COLO829 (cell line): Measurements from ENCODE around the gene EXD2.
"Not testable (repeated sequence)": the region's sequence is repeated elsewhere in the genome, so short reads cannot be mapped to it uniquely, and the experiment has no call there.

Source experiments
- DNase-seq: peaks from one replicate; pipeline ENCODE4 v3.0.0; 2012; ENCODE audit warnings: low spot score

EXD2 gene

DNA sequence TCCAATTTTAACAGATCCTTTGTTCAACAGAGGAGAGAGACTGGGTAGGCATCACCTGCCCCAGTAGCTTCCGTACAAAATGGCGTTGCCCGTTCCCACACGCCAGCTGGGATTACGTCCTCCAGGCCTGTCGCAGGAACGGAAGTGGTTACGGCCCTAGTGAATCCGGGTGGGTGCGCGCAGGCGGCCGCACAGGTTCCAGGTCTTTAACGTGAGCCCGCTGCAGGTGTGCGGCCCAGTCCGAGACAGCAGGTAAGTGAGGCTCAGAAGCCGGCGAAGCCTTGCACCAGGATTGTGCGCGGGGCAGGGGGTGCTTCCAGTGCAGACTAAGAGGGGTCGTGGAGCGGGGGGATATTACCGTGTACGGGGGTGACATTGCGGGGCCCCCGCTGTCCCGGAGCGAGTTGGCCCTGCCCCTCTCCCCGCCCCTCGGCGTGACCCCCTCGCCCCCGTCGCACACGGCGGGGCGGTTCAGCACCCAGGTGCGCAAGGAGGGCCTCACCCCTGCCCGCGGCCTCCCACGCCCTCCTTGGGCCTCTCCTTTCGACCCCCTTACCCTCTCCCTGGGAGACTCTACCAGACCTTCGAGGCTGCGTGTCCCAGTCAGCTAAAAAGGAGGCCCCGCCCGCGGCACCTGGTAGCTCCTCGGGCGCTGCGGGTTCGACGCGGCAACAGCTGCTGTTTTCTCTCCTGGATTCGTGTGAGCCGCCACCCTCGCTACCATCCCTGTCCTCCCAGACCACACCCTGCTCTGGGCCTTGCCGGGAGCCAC, at the start of gene EXD2:
TSS of gene EXD2 (plus strand) at position 159 of the 772 bp plus-strand sequence. CDS start 17,973 bp downstream, outside the sequence.
- DNase-seq: peak; percentile 90

GRCh38 chr14:69141550-69141949, 49.7 kb upstream of the EXD2 start:
- DNase-seq: no peak

- DNase-seq: no peak
Observed at GRCh38 chr14:69142101-69142500, 49.2 kb upstream of the EXD2 start.

DNA sequence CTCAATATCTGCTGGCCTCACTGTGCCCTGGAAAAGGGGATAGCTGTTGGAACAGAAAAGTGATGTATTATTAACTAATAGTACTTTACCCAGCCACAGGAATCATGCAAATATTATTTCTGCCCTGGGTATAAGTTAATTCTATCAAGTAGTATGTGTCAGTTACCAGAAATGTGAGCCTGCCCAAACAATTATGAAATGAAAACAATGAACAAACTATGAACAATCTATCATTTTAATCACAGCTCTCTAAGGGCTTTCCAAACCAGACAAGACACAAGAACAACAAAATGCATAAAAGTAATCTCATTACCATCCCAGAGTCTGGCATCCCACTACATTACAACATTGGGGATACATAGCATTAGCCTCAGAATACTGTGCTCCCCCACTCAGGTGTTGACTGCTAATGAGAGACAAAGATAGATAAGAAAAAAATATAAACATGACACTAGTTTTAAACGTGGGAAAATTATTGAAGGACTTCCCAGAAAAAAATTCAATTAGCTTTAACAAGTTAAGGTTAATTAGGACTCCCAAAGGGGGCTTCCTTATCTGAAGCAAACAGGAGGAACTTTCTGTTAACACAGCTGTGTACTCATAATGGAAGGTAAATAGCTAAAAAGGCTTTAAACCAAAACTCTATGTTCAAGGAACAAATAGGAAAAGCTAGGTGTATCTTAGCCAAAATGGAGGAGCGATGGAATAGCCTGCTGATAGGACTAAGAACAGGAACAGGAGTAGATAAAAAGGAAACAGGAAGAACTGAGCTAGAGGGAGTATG, 41.6 kb upstream of the EXD2 start:
- no peak for DNase-seq

GRCh38 chr14:69151458-69152180, 39.7 kb upstream of the EXD2 start:
- peak; percentile 53 for DNase-seq

- no peak for DNase-seq
Observed at GRCh38 chr14:69152181-69152901, 39.0 kb upstream of the EXD2 start.

GRCh38 chr14:69152902-69153151, 38.5 kb upstream of the EXD2 start, which contains the start of gene DCAF5:
DCAF5 (minus strand) TSS chr14:69153119; CDS start chr14:69152978, 141 bp downstream.
- no peak for DNase-seq

DNA sequence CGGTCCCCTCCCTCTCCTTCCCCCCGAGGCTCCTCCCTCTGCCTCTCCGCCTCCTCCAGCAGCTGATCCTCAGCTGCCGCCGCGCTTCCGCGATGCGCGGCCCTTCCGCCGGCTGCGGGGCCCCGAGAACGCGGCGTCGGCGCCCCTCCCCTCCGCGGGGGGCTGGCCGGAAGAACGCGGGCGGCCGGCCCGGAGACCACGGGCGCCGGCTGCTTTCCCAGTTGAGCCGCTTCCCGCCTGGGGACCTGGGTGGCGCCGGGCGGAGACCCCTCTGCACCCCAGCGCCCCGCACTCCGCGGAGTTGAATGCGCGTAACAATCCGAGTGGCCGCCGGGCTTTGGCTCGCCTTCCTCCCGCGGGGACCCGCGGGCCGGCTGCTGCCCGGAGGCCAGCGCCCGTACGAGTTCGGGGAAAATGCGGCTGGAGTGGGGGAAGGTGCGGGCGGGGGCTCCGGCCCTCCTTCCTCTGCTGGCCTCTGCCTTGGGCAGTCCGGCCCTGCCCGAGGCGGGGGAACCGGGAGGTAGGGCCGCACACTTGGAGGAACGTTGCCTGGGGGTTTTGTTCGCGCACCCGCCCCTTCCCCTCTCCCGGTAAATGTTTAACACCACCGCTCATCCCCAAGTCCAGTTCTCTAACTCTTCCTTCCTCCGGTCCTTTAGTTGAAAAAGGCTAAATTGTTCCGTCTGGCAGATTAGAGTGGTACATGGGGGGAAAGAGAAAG, 38.0 kb upstream of the EXD2 start:
- peak; percentile 92 for DNase-seq

GRCh38 chr14:69153873-69154270, 37.4 kb upstream of the EXD2 start:
- no peak for DNase-seq

- no peak for DNase-seq
Observed at GRCh38 chr14:69154779-69155178, 36.5 kb upstream of the EXD2 start.

- DNase-seq: no peak
Observed at GRCh38 chr14:69156224-69156623, 35.1 kb upstream of the EXD2 start.

DNA sequence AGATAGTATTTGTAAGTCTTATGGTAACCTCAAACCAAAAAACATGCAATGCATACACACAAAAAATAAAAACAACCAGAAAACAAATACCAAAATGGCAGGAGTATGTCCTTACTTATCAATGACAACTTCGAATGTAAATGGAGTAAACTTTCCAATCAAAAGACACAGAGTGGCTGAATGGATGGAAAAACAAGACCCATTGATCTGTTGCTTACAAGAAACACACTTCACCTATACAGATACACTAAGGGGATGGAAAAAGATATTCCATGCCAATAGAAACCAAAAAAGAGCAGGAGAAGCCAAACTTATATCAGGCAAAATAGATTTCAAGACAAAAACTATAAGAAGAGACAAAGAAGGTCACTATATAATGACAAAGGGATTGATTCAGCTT, 29.7 kb upstream of the EXD2 start:
- no peak for DNase-seq

GRCh38 chr14:69165787-69166186, 25.5 kb upstream of the EXD2 start:
- not testable (repeated sequence) for DNase-seq

GRCh38 chr14:69170839-69171238, 20.5 kb upstream of the EXD2 start:
- DNase-seq: peak; percentile 66

DNA sequence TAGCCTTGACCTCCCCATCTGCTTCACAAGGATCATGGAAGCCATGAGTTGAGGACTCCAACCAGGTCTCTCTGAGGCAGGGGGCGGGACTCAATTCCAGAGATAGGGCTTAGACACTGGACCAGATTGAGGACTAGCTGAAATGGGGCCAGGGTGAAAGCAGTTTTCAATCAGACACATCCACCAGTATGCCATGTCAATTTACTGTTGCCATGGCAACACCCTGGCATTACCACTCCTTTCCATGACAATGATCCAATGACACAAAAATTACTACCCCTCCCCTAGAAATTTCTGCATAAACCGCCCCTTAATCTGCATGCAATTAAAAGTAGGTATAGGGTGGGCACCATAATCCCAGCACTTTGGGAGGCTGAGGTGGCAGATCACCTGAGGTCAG, 19.7 kb upstream of the EXD2 start:
- DNase-seq: no peak

DNA sequence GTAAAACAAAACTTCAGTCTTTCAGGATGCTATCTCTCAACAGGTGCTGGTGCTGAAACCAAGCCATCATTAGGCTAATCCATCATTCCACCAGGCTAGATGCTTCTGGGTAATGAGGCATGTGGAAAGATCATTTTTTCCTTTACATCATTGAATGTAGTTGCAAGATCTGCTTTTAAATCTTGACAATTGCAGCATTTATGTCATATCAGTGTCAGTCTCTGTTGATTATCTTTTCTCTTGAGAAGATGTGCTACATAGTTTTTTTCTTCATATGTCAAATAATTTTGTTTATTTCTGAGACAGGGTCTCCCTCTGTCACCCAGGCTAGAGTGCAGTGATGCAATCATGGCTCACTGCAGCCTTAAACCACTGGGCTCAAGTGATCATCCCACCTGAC, 16.2 kb upstream of the EXD2 start:
- no peak for DNase-seq

DNA sequence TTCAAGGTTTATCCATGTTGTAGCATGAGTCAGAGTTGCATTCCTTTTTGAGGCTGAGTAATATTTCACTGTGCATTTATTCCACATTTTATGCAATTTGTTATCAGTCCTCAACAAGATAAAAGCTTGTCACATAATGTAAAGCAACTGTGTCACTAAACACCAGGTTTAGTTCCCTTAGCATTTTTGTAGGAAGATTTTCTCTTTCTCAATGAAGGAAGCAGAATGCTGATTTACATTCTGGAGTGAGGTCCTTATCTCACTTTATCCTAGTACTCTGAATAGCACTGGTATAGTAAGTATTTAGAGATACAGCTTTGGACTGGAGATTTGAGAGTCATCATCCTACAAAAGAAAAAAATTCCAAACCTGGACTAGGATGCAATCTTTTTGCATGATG, 9.8 kb upstream of the EXD2 start:
- DNase-seq: no peak

DNA sequence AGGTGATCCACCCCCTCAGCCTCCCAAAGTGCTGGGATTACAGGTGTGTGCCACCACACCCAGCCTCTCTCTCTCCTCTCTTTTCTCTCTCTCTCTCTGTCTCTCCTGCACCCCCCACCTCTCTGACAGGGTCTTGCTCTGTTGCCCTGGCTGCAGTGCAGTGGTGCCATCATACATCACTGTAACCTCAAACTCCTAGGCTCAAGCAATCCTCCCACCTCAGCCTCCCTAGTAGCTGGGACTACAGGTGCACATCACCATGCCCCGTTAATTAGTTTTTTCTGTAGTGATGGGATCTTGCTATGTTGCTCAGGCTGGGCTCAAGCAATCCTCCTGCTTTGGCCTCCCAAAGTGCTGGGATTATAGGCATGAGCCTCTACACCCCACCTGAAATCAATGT, 8.7 kb upstream of the EXD2 start:
- not testable (repeated sequence) for DNase-seq

DNA sequence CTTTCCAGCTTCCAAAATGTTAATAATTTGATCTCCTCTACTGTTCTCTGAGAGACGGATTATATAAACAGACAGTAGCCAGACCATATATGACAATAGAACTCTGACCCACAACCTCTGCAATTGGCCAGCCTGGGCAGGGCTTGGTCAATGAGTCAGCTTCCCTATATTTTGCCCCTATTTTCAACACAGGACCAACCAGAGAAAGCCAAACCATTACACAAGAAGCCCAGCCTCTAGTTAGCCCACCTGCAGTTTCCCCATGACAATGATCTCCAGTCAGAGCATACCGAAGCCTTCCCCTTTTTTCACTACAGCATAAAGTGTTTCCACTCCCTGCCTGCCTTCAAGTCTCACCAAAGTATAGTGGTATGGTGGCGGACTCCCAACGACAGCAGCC, 7.6 kb upstream of the EXD2 start:
- no peak for DNase-seq

DNA sequence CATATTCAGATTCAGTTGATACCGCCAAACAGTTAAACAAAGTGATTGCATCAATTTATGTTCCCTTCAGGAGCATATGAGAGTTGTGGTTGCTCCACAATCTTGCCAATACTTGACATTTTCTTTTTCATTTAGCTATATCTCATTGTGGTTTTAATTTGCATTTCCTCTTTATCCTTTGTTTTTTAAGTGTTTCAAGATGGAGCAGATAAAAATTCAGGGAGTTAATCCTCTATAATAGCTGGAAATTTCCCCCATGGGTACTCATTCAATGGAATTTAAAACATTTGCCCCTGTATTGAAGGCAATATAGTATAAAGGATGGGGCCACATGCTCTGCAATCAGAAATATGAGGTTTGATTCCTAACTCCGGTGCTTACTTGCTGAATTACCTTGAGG, 1.1 kb upstream of the EXD2 start:
- DNase-seq: no peak

DNA sequence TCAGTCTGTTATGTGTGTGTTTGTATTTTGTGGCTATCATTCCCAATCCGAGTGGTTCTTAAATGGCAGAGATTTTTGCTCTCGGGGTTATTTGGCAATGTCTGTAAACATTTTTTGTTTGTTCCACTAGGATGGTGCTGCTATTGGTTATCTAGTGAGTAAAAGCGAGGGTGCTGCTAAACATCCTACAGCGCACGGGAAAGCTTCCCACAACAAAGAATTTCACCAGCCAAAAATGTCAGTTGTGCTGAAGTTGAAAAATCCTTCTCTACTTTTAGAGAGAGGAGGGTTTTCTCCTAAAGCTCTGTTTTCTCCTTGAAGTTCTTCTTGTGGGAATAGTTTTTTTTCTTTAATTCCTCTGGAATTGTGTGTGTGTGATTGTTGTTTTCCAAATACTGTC, 2.4 kb downstream of the EXD2 start:
- DNase-seq: no peak

DNA sequence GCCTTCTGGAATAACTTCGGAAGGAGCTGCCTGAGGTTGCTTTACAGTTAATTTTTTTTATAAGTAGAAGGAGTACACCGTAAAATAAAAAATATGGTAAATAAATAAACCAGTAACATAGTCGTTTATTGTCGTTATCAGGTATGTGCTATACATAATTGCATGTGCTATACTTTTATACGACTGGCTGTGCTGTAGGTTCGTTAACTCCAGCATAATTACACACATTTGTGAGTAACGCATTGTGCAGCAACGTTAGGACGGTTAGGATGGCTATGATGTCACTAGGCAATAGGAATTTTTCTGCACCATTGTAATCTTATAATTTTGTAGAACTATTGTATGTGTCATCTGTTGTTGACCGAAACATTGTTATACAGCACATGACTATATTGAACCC, 8.5 kb downstream of the EXD2 start:
- DNase-seq: no peak
